Astrocyte (in vitro differentiated cells and primary cell): ENCODE measurements around the gene SBNO2. TPM values are rescaled to one million over a fixed set of nuclear protein-coding genes. Genes with fewer than 3 reads are reported as not detected.

Experiments
- DNase-seq: peaks from one replicate; pipeline ENCODE4 v3.0.0-alpha.2; 2010; ENCODE audit warnings: low read depth
- FAIRE-seq: peaks from 2 replicates; lab custom pipeline; 2011; peaks lifted over from hg19 to GRCh38; lab: Jason Lieb, UNC
- H2AFZ ChIP-seq: 2 replicates; pipeline ENCODE4 v1.6.0; 2012; ENCODE audit warnings: low read depth, low read length, inconsistent platforms
- H3K27ac ChIP-seq: 2 replicates; pipeline ENCODE4 v1.5.1; 2011; ENCODE audit warnings: low read depth, low read length, inconsistent platforms
- H3K27me3 ChIP-seq: 2 replicates; pipeline ENCODE4 v1.6.0; 2011; ENCODE audit warnings: low read length, inconsistent platforms; ENCODE audit not compliant: insufficient read depth
- H3K36me3 ChIP-seq: 2 replicates; pipeline ENCODE4 v1.5.1; 2011; ENCODE audit warnings: low read length, inconsistent platforms; ENCODE audit not compliant: insufficient read depth
- H3K4me1 ChIP-seq: 2 replicates; pipeline ENCODE4 v1.5.1; 2011; ENCODE audit warnings: low read length, inconsistent platforms; ENCODE audit not compliant: insufficient read depth
- H3K4me2 ChIP-seq: 2 replicates; pipeline ENCODE4 v1.6.0; 2012; ENCODE audit warnings: low read length, inconsistent platforms
- H3K4me3 ChIP-seq: 2 replicates; pipeline ENCODE4 v1.5.1; 2011; ENCODE audit warnings: low read depth, mild to moderate bottlenecking, low read length, inconsistent platforms; ENCODE audit not compliant: insufficient read depth
- H3K79me2 ChIP-seq: 2 replicates; pipeline ENCODE4 v1.6.0; 2012; ENCODE audit warnings: mild to moderate bottlenecking, low read length, inconsistent platforms; ENCODE audit not compliant: insufficient read depth
- H3K9ac ChIP-seq: 2 replicates; pipeline ENCODE4 v1.6.0; 2012; ENCODE audit warnings: mild to moderate bottlenecking, low read length, inconsistent platforms
- H3K9me3 ChIP-seq: 2 replicates; pipeline ENCODE4 v1.5.1; 2012; ENCODE audit warnings: low read depth, mild to moderate bottlenecking, low read length, inconsistent platforms; ENCODE audit not compliant: insufficient read depth
- H4K20me1 ChIP-seq: 2 replicates; pipeline ENCODE4 v1.6.0; 2012; ENCODE audit warnings: low read length, inconsistent platforms; ENCODE audit not compliant: insufficient read depth
- H3K27ac Mint-ChIP-seq: one replicate; pipeline ENCODE4 v1.8.0; 2021; ENCODE audit warnings: mild to moderate bottlenecking, mixed read lengths; ENCODE audit not compliant: unreplicated experiment
- H3K27me3 Mint-ChIP-seq: one replicate; pipeline ENCODE4 v1.8.0; 2021; ENCODE audit warnings: low read depth, mixed read lengths; ENCODE audit not compliant: unreplicated experiment
- H3K36me3 Mint-ChIP-seq: one replicate; pipeline ENCODE4 v1.8.0; 2021; ENCODE audit warnings: low read depth, mixed read lengths; ENCODE audit not compliant: unreplicated experiment
- H3K4me1 Mint-ChIP-seq: one replicate; pipeline ENCODE4 v1.8.0; 2021; ENCODE audit warnings: low read depth, mixed read lengths; ENCODE audit not compliant: unreplicated experiment
- H3K4me3 Mint-ChIP-seq: one replicate; pipeline ENCODE4 v1.8.0; 2021; ENCODE audit warnings: mild to moderate bottlenecking, moderate library complexity, mixed read lengths; ENCODE audit not compliant: unreplicated experiment
- H3K9me3 Mint-ChIP-seq: one replicate; pipeline ENCODE4 v1.8.0; 2021; ENCODE audit warnings: mild to moderate bottlenecking, mixed read lengths; ENCODE audit not compliant: unreplicated experiment
- EZH2 ChIP-seq: IDR thresholded peaks from 2 replicates; pipeline ENCODE4 v1.6.1; 2012; ENCODE audit warnings: mild to moderate bottlenecking, low read length, inconsistent platforms; ENCODE audit not compliant: insufficient read depth
- total RNA-seq: library from RNA; stranded (reverse); gene quantifications from 2 replicates; pipeline ENCODE4 v1.2.1, GENCODE V29; 2021
- TF ChIP-seq, protein P1 (sequence below): IDR thresholded peaks from 2 replicates; pipeline ENCODE4 v1.5.1; 2011; ENCODE audit warnings: low read depth, mild to moderate bottlenecking, inconsistent platforms, low read length, moderate library complexity; ENCODE audit not compliant: insufficient read depth

SBNO2 gene
- total RNA-seq, 1 donor from 2014 or later = 39.3 TPM

DNA sequence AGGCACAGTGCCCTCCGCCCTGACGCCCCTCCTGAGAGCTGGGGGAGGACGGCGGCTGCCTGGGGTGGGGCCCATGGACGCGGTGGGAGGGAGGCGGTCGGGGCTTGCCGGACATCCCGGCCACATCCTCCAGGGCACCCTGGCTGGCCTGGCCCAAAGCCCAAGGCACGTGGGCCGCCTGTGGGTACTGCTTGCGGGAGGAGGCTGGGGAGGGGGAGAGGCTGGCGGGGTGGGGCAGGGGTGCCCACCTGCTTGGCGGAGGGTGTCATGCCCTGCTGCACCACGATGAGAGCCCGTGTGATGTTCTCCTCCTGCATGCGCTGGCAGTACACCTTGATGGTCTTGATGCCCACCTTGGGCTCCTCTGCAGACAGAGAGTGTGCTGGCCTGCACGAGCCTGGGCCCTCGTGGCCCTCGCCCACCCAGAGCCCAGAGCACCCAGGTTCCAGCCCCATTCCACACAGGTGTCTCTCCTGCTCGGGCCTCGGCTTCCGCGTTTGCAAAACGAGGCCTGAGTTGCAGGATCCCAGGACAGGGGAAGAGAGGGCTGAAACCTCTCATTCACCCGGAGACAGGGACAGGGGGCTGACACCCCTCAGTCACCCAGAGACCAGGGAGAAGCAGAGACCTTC, 82.4 kb downstream of the SBNO2 start:
- H3K4me2 ChIP-seq = no peak overlapping the region
- no peak overlapping the region for H2AFZ ChIP-seq
- H3K27ac ChIP-seq = no peak overlapping the region
- no peak overlapping the region for H3K4me3 ChIP-seq
- Mint-ChIP-seq H3K27ac (no peak overlapping the region), H3K27me3 (no peaks in the 10 kb centered on the region), H3K4me1 (peaks cover 10% of the 10 kb centered on the region), H3K9me3 (no peaks in the 10 kb centered on the region), H3K4me3 (no peak overlapping the region), H3K36me3 (peaks cover 4% of the 10 kb centered on the region)
- FAIRE-seq (no peak), DNase-seq (no peak)
- H3K79me2 ChIP-seq = peaks cover 30% of the 10 kb centered on the region
- peaks cover 12% of the 10 kb centered on the region for H3K4me1 ChIP-seq
- H3K9ac ChIP-seq = no peak overlapping the region
- no peak for TF ChIP-seq EZH2
- TF ChIP-seq, protein P1, sequence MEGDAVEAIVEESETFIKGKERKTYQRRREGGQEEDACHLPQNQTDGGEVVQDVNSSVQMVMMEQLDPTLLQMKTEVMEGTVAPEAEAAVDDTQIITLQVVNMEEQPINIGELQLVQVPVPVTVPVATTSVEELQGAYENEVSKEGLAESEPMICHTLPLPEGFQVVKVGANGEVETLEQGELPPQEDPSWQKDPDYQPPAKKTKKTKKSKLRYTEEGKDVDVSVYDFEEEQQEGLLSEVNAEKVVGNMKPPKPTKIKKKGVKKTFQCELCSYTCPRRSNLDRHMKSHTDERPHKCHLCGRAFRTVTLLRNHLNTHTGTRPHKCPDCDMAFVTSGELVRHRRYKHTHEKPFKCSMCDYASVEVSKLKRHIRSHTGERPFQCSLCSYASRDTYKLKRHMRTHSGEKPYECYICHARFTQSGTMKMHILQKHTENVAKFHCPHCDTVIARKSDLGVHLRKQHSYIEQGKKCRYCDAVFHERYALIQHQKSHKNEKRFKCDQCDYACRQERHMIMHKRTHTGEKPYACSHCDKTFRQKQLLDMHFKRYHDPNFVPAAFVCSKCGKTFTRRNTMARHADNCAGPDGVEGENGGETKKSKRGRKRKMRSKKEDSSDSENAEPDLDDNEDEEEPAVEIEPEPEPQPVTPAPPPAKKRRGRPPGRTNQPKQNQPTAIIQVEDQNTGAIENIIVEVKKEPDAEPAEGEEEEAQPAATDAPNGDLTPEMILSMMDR = no peak
- no peaks in the 10 kb centered on the region for H3K27me3 ChIP-seq
- H3K9me3 ChIP-seq = no peaks in the 10 kb centered on the region
- H4K20me1 ChIP-seq = peaks cover 27% of the 10 kb centered on the region
- peaks cover 2% of the 10 kb centered on the region for H3K36me3 ChIP-seq

DNA sequence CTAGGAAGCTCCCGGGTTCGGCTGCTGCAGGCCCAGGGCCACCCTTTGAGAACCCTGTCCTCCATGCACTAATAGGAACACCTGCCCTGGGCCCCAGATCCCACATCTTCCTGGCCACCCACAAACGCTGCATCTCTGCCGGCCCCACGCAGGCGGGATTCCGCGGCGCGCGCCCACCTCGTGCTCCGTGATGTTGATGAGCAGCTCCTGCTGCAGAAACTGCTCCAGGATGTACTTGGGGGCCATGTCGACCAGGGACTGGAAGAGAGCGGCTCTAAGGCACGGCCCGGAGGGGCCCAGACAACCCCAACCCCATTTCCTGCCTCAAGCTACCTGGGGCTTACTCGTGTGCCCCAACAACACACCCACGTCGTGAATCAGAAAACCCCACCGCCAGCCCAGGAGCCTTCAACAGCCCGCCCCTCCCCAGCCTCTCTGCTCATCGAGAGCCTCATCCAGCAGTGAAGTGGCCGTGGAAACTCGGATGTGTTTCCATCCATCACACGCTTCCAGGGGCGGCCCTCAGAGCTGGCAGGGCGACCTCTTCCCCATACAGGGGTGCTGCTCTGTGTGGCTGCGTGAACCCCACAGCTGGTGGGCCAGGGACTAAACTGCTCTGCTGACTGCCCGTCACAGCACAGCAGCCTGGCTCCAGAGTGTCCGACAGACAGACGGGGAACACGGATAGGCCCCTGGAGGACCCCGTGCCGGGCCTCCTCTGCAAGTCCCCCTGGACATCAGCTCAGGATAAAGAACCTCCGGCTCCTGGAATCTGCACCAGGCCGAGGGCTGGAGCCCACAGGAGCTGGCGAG, 83.1 kb downstream of the SBNO2 start:
- H3K9me3 ChIP-seq = no peaks in the 10 kb centered on the region
- no peak overlapping the region for H3K9ac ChIP-seq
- Mint-ChIP-seq H3K4me1 (peaks cover 10% of the 10 kb centered on the region), H3K27ac (no peak overlapping the region), H3K36me3 (peaks cover 4% of the 10 kb centered on the region), H3K4me3 (no peak overlapping the region), H3K9me3 (no peaks in the 10 kb centered on the region), H3K27me3 (no peaks in the 10 kb centered on the region)
- H3K27me3 ChIP-seq = no peaks in the 10 kb centered on the region
- H2AFZ ChIP-seq = no peak overlapping the region
- peaks cover 12% of the 10 kb centered on the region for H3K4me1 ChIP-seq
- peaks cover 27% of the 10 kb centered on the region for H4K20me1 ChIP-seq
- H3K4me3 ChIP-seq = no peak overlapping the region
- no peak for DNase-seq
- no peak overlapping the region for H3K4me2 ChIP-seq
- peaks cover 2% of the 10 kb centered on the region for H3K36me3 ChIP-seq
- H3K27ac ChIP-seq = no peak overlapping the region
- FAIRE-seq = no peak
- TF ChIP-seq, protein P1 = no peak
- no peak for TF ChIP-seq EZH2
- H3K79me2 ChIP-seq = peaks cover 30% of the 10 kb centered on the region
